Lower leg skin (tissue), 3 donors: ENCODE results near the gene TPST1.

Source experiments
- CTCF ChIP-seq, 3 donors: fragments of 450-650 bp; IDR thresholded peaks; one replicate each; pipeline ENCODE4 v1.5.1; 2016; ENCODE audit warnings: antibody characterized with exemption in 3 of 3, mild to moderate bottlenecking in 3 of 3, moderate library complexity in 2 of 3
- POLR2A ChIP-seq, 2 donors: fragments of 450-650 bp; IDR thresholded peaks; one replicate each; pipeline ENCODE4 v1.6.1; 2016 to 2017; ENCODE audit warnings: antibody characterized with exemption in 2 of 2, mild to moderate bottlenecking in 1 of 2, moderate library complexity in 1 of 2

- no peak for TF ChIP-seq CTCF (IDR thresholded peaks at IDR 0.05)
- TF ChIP-seq POLR2A (IDR thresholded peaks at IDR 0.05): no peak
These were observed 96.1 kb downstream of the TPST1 start for GRCh38 chr7:66301249-66301648.
